Neuronal stem cell (in vitro differentiated cells): Measurements from ENCODE around the gene GREB1.

Experiments
- DNase-seq: peaks from one replicate; pipeline ENCODE4 v3.0.0-alpha.2; 2013; ENCODE audit warnings: low spot score
- H2AFZ ChIP-seq: one replicate; pipeline ENCODE4 v1.6.1; 2013; ENCODE audit warnings: mild to moderate bottlenecking, low read length, inconsistent platforms
- H2AK5ac ChIP-seq: 2 replicates; pipeline ENCODE4 v1.6.1; 2013; ENCODE audit warnings: low read depth, mild to moderate bottlenecking, inconsistent platforms, low read length, moderate library complexity, mixed read lengths
- H2BK120ac ChIP-seq: 2 replicates; pipeline ENCODE4 v1.6.1; 2013; ENCODE audit warnings: low read depth, mild to moderate bottlenecking, inconsistent platforms, low read length, moderate library complexity, mixed read lengths
- H2BK12ac ChIP-seq: one replicate; pipeline ENCODE4 v1.6.1; 2013; ENCODE audit warnings: low read length, inconsistent platforms
- H2BK15ac ChIP-seq: 2 replicates; pipeline ENCODE4 v1.6.1; 2013; ENCODE audit warnings: mild to moderate bottlenecking, low read length, inconsistent platforms, mixed read lengths
- H2BK5ac ChIP-seq: one replicate; pipeline ENCODE4 v1.6.1; 2013; ENCODE audit warnings: inconsistent platforms, mild to moderate bottlenecking, low read length, moderate library complexity
- H3K14ac ChIP-seq: one replicate; pipeline ENCODE4 v1.6.1; 2013; ENCODE audit warnings: low read length, inconsistent platforms
- H3K18ac ChIP-seq: 2 replicates; pipeline ENCODE4 v1.6.1; 2013; ENCODE audit warnings: low read length, inconsistent platforms
- H3K23ac ChIP-seq: 2 replicates; pipeline ENCODE4 v1.6.1; 2013; ENCODE audit warnings: low read depth, mild to moderate bottlenecking, mixed read lengths, low read length, inconsistent platforms; ENCODE audit not compliant: poor library complexity
- H3K27ac ChIP-seq: replicated peaks from 3 replicates; pipeline ENCODE4 v1.5.1; 2013; ENCODE audit warnings: low read length, inconsistent platforms
- H3K27me3 ChIP-seq, 3 experiments: 2 replicates each; pipeline ENCODE4 v1.6.1; 2013; ENCODE audit warnings: low read length in 3 of 3, mild to moderate bottlenecking in 2 of 3, inconsistent platforms in 1 of 3, low read depth in 1 of 3, mixed read lengths in 1 of 3, moderate library complexity in 1 of 3; ENCODE audit not compliant: control insufficient read depth in 3 of 3, insufficient read depth in 3 of 3
- H3K36me3 ChIP-seq, 2 donors: replicated peaks in 1 of 2; 2 replicates each; pipeline ENCODE4 v1.6.1; 2013; ENCODE audit warnings: low read length in 2 of 2; ENCODE audit not compliant: control insufficient read depth in 2 of 2, insufficient read depth in 2 of 2
- H3K4ac ChIP-seq: 2 replicates; pipeline ENCODE4 v1.6.1; 2013; ENCODE audit warnings: inconsistent platforms, mild to moderate bottlenecking, low read length, moderate library complexity
- H3K4me1 ChIP-seq, 2 donors: 1 replicate in 1 of 2; 2 replicates in 1 of 2; pipeline ENCODE4 v1.6.1; 2013; ENCODE audit warnings: low read length in 2 of 2, low read depth in 1 of 2; ENCODE audit not compliant: control insufficient read depth in 2 of 2, insufficient read depth in 1 of 2
- H3K4me2 ChIP-seq: one replicate; pipeline ENCODE4 v1.6.1; 2013; ENCODE audit warnings: mild to moderate bottlenecking, low read length, inconsistent platforms; ENCODE audit not compliant: insufficient read depth, poor library complexity, severe bottlenecking
- H3K4me3 ChIP-seq, 2 donors: 2 replicates each; pipeline ENCODE4 v1.5.1; 2013; ENCODE audit warnings: low read length in 2 of 2, mild to moderate bottlenecking in 2 of 2, inconsistent platforms in 1 of 2, moderate library complexity in 1 of 2
- H3K79me1 ChIP-seq: one replicate; pipeline ENCODE4 v1.6.1; 2013; ENCODE audit warnings: low read depth, mild to moderate bottlenecking, inconsistent platforms, low read length, moderate library complexity
- H3K9ac ChIP-seq: one replicate; pipeline ENCODE4 v1.6.1; 2013; ENCODE audit warnings: mild to moderate bottlenecking, low read depth, low read length, inconsistent platforms; ENCODE audit not compliant: poor library complexity
- H3K9me3 ChIP-seq, 2 donors: replicated peaks in 1 of 2; 2 replicates each; pipeline versions ENCODE3 to v1.6.1; 2013; ENCODE audit warnings: low read length in 2 of 2, mild to moderate bottlenecking in 2 of 2, inconsistent platforms in 1 of 2, low read depth in 1 of 2, mixed read lengths in 1 of 2, moderate library complexity in 1 of 2; ENCODE audit not compliant: control insufficient read depth in 2 of 2, insufficient read depth in 1 of 2
- H4K8ac ChIP-seq: one replicate; pipeline ENCODE4 v1.6.1; 2013; ENCODE audit warnings: low read depth, mild to moderate bottlenecking, inconsistent platforms, low read length, moderate library complexity
- H4K91ac ChIP-seq: one replicate; pipeline ENCODE4 v1.6.1; 2013; ENCODE audit warnings: low read length, low read depth, mild to moderate bottlenecking, inconsistent platforms; ENCODE audit not compliant: poor library complexity
- WGBS, 2 donors: extraction: QIAGEN DNeasy Blood & Tissue Kit; methylation state at CpG; one replicate each; pipeline ENCODE4 v1.1.7; 2013; ENCODE audit warnings: missing lambda C conversion rate in 2 of 2, mixed read lengths in 1 of 2; ENCODE audit not compliant: insufficient read length in 2 of 2, insufficient replicate concordance in 1 of 2; ENCODE audit errors: extremely low coverage in 2 of 2; 5-methylcytosine and 5-hydroxymethylcytosine counted together

Gene GREB1

GRCh38 chr2:11558214-11558886, 24.5 kb downstream of the GREB1 start:
- Histone ChIP-seq H3K36me3 (peaks cover 3 to 74% of the 10 kb centered on the region in 2 donors), H3K23ac (no peak overlapping the region), H3K9me3 (no peaks in the 10 kb centered on the region), H2BK120ac (no peak overlapping the region), H3K9ac (no peak overlapping the region), H2BK5ac (no peak overlapping the region), H2BK12ac (no peak overlapping the region), H3K4ac (no peak overlapping the region), H4K91ac (no peak overlapping the region), H3K27me3 (no peaks in the 10 kb centered on the region), H3K4me3 (no peak overlapping the region), H3K4me2 (no peak overlapping the region), H2AK5ac (no peak overlapping the region), H2AFZ (no peak overlapping the region), H3K4me1 (peaks cover 33 to 34% of the 10 kb centered on the region in 2 donors), H4K8ac (no peak overlapping the region), H3K79me1 (peaks cover 3% of the 10 kb centered on the region), H2BK15ac (no peak overlapping the region), H3K18ac (no peak overlapping the region), H3K27ac (no peak overlapping the region), H3K14ac (no peak overlapping the region)
- WGBS, 2 donors, result no CpG with 5 or more reads among the region's 10 CpGs
- DNase-seq, result no peak

GRCh38 chr2:11559066-11559785, 25.4 kb downstream of the GREB1 start:
- H2BK12ac ChIP-seq, result no peak overlapping the region
- H3K4me2 ChIP-seq, result no peak overlapping the region
- no CpG with 5 or more reads among the region's 18 CpGs for WGBS, 2 donors
- no peak overlapping the region for H3K9ac ChIP-seq
- no peaks in the 10 kb centered on the region for H3K9me3 ChIP-seq
- no peak overlapping the region for H3K18ac ChIP-seq
- no peak for DNase-seq
- no peak overlapping the region for H2BK5ac ChIP-seq
- H4K8ac ChIP-seq, result no peak overlapping the region
- H3K14ac ChIP-seq, result no peak overlapping the region
- H2BK15ac ChIP-seq, result no peak overlapping the region
- H3K4me1 ChIP-seq, result peaks cover 24 to 29% of the 10 kb centered on the region in 2 donors
- no peak overlapping the region for H3K23ac ChIP-seq
- H2BK120ac ChIP-seq, result no peak overlapping the region
- peak overlapping the region; percentile 5 for H3K27ac ChIP-seq
- H3K4ac ChIP-seq, result no peak overlapping the region
- H2AK5ac ChIP-seq, result no peak overlapping the region
- no peak overlapping the region for H2AFZ ChIP-seq
- H3K27me3 ChIP-seq, result no peaks in the 10 kb centered on the region
- no peak overlapping the region for H4K91ac ChIP-seq
- H3K36me3 ChIP-seq, result peaks cover 6 to 83% of the 10 kb centered on the region in 2 donors
- no peak overlapping the region for H3K4me3 ChIP-seq
- peaks cover 3% of the 10 kb centered on the region for H3K79me1 ChIP-seq

GRCh38 chr2:11559786-11560155, 25.9 kb downstream of the GREB1 start:
- Histone ChIP-seq H3K4me3 (no peak overlapping the region), H3K79me1 (peaks cover 3% of the 10 kb centered on the region), H3K36me3 (peaks cover 6 to 89% of the 10 kb centered on the region in 2 donors), H3K4me1 (peaks cover 18 to 26% of the 10 kb centered on the region in 2 donors), H2AFZ (no peak overlapping the region), H3K14ac (no peak overlapping the region), H3K9me3 (no peaks in the 10 kb centered on the region), H3K27ac (peak overlapping the region; percentile 5), H3K23ac (no peak overlapping the region), H2BK5ac (no peak overlapping the region), H4K8ac (no peak overlapping the region), H3K18ac (no peak overlapping the region), H3K9ac (no peak overlapping the region), H2AK5ac (no peak overlapping the region), H3K27me3 (no peaks in the 10 kb centered on the region), H2BK15ac (no peak overlapping the region), H3K4ac (no peak overlapping the region), H4K91ac (no peak overlapping the region), H3K4me2 (no peak overlapping the region), H2BK12ac (no peak overlapping the region), H2BK120ac (no peak overlapping the region)
- no CpG with 5 or more reads among the region's 7 CpGs for WGBS, 2 donors
- no peak for DNase-seq

GRCh38 chr2:11560806-11561205, 27.0 kb downstream of the GREB1 start:
- no peak overlapping the region for H3K4ac ChIP-seq
- no peak overlapping the region for H3K4me2 ChIP-seq
- no peak overlapping the region for H4K91ac ChIP-seq
- H2AK5ac ChIP-seq, result no peak overlapping the region
- H3K36me3 ChIP-seq, result peaks cover 6 to 95% of the 10 kb centered on the region in 2 donors
- no peak overlapping the region for H2BK5ac ChIP-seq
- no peak overlapping the region for H3K9ac ChIP-seq
- H4K8ac ChIP-seq, result no peak overlapping the region
- H3K23ac ChIP-seq, result no peak overlapping the region
- peaks cover 7% of the 10 kb centered on the region for H3K79me1 ChIP-seq
- H3K4me3 ChIP-seq, result no peak overlapping the region
- no peak for DNase-seq
- H2AFZ ChIP-seq, result no peak overlapping the region
- no peaks in the 10 kb centered on the region for H3K9me3 ChIP-seq
- H3K14ac ChIP-seq, result no peak overlapping the region
- H2BK120ac ChIP-seq, result no peak overlapping the region
- peaks cover 14 to 26% of the 10 kb centered on the region in 2 donors for H3K4me1 ChIP-seq
- no CpG with 5 or more reads among the region's 3 CpGs for WGBS, 2 donors
- no peak overlapping the region for H2BK12ac ChIP-seq
- no peak overlapping the region for H3K18ac ChIP-seq
- H2BK15ac ChIP-seq, result no peak overlapping the region
- no peak overlapping the region for H3K27ac ChIP-seq
- no peaks in the 10 kb centered on the region for H3K27me3 ChIP-seq
